GM18505 (cell line): ENCODE results near the gene NRXN3.

Experiments used
- ATAC-seq: cut with Tn5 transposase; IDR thresholded peaks from one replicate; pipeline ENCODE4 v1.9.1; 2021; ENCODE audit not compliant: unreplicated experiment
- POLR2A ChIP-seq: IDR thresholded peaks from 4 replicates; pipeline ENCODE4 v1.6.1; 2011; ENCODE audit warnings: borderline replicate concordance; ENCODE audit not compliant: insufficient read depth, insufficient read length; ENCODE audit errors: extremely low read depth

Gene NRXN3

GRCh38 chr14:78612666-78613065 is 442.5 kb downstream of the NRXN3 start:
- no peak for ATAC-seq
- TF ChIP-seq POLR2A: no peak

- no peak for TF ChIP-seq POLR2A
- no peak for ATAC-seq
These were observed 444.4 kb downstream of the NRXN3 start for GRCh38 chr14:78614593-78614992.

- no peak for TF ChIP-seq POLR2A
- ATAC-seq: no peak
These were observed 447.6 kb downstream of the NRXN3 start for GRCh38 chr14:78617735-78618134.

GRCh38 chr14:78618368-78618767 is 448.2 kb downstream of the NRXN3 start:
- TF ChIP-seq POLR2A: no peak
- no peak for ATAC-seq

DNA sequence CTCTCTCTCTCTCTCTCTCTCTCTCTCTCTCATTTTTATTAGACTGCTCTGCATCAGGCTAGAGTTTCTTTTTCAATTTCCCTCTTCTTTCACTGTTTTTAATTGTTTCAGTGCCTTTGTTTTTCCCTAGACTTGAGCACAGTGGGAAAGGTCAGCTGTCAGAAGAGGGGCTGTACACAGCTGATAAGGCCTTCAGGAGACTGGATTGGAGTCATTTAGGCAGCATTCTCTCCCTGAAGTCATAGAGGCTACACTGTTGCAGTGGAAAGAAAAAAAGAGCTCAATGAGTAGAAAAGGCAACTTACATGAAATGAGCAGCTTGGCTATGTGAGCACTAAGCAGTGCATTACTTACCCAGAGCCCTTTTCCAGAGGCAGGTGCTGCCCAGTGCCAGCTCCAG is 456.9 kb downstream of the NRXN3 start:
- no peak for TF ChIP-seq POLR2A
- ATAC-seq: no peak

GRCh38 chr14:78631551-78631950 is 461.4 kb downstream of the NRXN3 start:
- no peak for ATAC-seq
- TF ChIP-seq POLR2A: no peak

DNA sequence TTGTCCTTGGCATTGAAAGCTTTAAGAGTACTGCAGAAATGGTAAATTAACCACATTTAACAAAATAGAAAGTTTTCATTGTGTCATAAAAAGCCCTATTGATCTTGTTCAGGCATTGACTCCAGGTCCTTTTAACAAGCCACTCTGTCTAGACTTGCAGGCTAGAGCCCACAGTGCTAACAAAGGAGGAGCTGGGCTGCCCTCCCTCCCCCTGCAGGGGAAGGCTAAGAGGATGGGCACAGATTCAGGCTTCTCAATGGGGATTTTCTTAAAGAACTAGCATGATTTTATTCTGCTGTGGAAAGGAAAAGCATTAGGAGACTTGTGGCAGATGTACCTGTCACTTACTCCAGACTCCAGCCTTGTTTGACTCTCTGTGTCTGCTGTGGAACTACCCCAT is 463.6 kb downstream of the NRXN3 start:
- ATAC-seq: no peak
- no peak for TF ChIP-seq POLR2A

GRCh38 chr14:78637489-78637888 is 467.3 kb downstream of the NRXN3 start:
- ATAC-seq: no peak
- TF ChIP-seq POLR2A: no peak

DNA sequence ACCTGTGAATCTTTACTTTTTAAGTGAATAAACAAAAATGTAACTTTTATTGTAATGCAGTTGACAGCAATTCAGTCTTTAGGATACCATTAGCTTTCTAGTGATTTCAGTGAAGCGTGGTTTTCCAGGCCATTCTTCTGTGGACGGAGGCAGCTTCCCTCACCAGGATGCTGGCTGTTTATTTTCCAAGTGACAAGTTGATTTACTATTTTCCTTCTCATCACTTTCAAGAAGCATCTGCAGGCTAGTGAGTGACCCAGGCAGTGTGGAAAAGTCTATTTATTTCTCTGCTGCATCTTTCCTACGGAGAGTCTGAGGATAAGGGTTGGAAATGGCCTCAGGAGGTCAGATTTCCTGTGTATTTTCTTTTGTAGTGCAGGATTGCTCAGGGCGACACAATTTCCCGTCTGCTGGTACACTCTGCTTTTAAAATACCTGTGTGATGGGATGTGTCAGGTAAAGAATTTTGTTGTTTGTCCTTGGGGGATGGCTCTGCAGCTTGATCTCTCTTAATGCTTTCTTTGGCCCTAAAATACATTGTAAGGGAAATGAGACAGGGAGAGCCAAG is 467.8 kb downstream of the NRXN3 start:
- no peak for TF ChIP-seq POLR2A

DNA sequence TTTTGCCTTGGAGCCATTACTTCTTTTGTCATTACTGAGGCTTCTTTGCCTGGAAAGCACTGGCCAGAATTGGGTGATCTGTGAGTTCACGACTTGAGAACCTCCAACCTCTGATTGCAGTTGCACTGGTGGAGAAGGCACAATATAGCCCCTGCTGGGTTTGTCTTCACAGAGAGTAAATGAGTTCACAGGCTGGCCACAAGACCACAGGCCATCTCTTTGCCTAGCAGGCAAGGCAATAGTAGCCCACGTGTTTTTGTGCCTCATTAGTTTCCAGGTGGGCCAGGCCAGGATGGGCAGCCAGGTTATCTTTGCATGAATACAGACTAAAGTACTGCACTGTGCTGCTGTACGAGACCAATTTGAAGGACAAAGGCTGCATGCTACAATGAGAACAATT is 468.8 kb downstream of the NRXN3 start:
- TF ChIP-seq POLR2A: no peak
- no peak for ATAC-seq

More for the DNA sequence above, 467.8 kb downstream of the NRXN3 start:
- no peak for ATAC-seq

- no peak for ATAC-seq
These were observed 474.8 kb downstream of the NRXN3 start for GRCh38 chr14:78644824-78645559.

DNA sequence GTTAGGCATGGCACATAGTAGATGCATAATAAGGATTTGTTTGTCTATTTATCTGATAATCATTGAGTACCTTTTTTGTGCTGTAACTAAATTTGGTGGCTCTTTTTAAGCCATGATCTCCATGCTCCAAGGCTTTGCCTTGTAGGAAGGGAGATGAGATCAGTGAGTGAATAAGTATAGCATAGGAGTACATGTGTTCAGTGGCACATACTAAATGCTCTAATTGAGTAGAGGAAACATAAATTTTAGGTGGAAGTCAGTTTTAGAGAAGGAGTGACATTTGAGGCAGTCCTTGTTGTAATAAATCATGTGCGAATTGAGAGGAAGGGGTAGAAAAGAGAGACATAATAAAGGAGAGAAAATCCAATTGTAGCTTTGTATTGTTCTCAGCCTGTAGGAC is 482.6 kb downstream of the NRXN3 start:
- no peak for TF ChIP-seq POLR2A
- no peak for ATAC-seq

More at GRCh38 chr14:78644824-78645559, 474.8 kb downstream of the NRXN3 start:
- no peak for TF ChIP-seq POLR2A

DNA sequence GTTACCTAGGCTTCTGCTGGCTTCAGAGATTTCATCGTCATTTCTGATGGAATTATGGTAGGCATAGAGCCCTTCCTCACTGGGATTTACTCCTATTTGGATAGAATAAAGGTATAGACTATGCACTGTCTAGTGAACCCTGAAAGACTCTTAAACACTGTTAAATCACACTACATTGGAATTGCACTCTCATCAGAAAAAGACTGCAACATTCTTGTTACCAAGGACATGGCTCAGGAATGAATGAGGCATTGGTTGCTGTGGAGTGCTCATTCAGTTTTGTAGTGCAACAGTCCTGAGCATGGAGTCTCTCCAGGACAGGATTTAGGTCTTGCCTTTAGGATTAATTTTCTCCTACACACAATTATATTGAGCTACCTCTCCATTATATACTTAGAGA is 483.0 kb downstream of the NRXN3 start:
- TF ChIP-seq POLR2A: no peak
- ATAC-seq: no peak

GRCh38 chr14:78657451-78657850 is 487.3 kb downstream of the NRXN3 start:
- TF ChIP-seq POLR2A: no peak
- no peak for ATAC-seq
